CD4-positive, alpha-beta T cell treated with Interleukin-12 subunit alpha and Interleukin-12 subunit beta, for 1 hour (primary cell): ENCODE results near the gene WDR12.
"Not testable (repeated sequence)": the region's sequence is repeated elsewhere in the genome, so short reads cannot be mapped to it uniquely, and the experiment has no call there.

Experiments
- DNase-seq: peaks from one replicate; pipeline ENCODE4 v3.0.0-alpha.2; 2020

Gene WDR12

GRCh38 chr2:202911512-202912341 is at the start of gene WDR12, which contains the start of gene CARF:
WDR12 (minus strand) TSS chr2:202911673; CDS start chr2:202911476, 197 bp downstream.
CARF (plus strand) TSS chr2:202912275; CDS start chr2:202941903, 29,628 bp downstream.
- DNase-seq: peak; percentile 91

GRCh38 chr2:202960524-202960923 is 49.1 kb upstream of the WDR12 start:
- no peak for DNase-seq

- no peak for DNase-seq
These were observed 39.1 kb upstream of the WDR12 start for GRCh38 chr2:202950592-202950991.

- DNase-seq: not testable (repeated sequence)
These were observed 37.9 kb upstream of the WDR12 start for GRCh38 chr2:202949333-202949732.

- no peak for DNase-seq
These were observed 34.0 kb upstream of the WDR12 start for GRCh38 chr2:202945497-202945896.

- DNase-seq: no peak
These were observed 33.3 kb upstream of the WDR12 start for GRCh38 chr2:202944816-202945215.

GRCh38 chr2:202944408-202944807 is 32.9 kb upstream of the WDR12 start:
- no peak for DNase-seq

- no peak for DNase-seq
These were observed 30.3 kb upstream of the WDR12 start for GRCh38 chr2:202941771-202942170.

GRCh38 chr2:202938960-202939359 is 27.5 kb upstream of the WDR12 start:
- no peak for DNase-seq

- DNase-seq: no peak
These were observed 23.0 kb upstream of the WDR12 start for GRCh38 chr2:202934456-202934855.

- no peak for DNase-seq
These were observed 22.5 kb upstream of the WDR12 start for GRCh38 chr2:202933958-202934357.

- no peak for DNase-seq
These were observed 21.7 kb upstream of the WDR12 start for GRCh38 chr2:202933139-202933510.

GRCh38 chr2:202932425-202933138 is 21.1 kb upstream of the WDR12 start:
- DNase-seq: no peak

- DNase-seq: no peak
These were observed 7.4 kb upstream of the WDR12 start for GRCh38 chr2:202918860-202919259.

GRCh38 chr2:202912342-202913201 is 1.1 kb upstream of the WDR12 start:
- peak; percentile 24 for DNase-seq

- no peak for DNase-seq
These were observed 316 bp downstream of the WDR12 start for GRCh38 chr2:202911203-202911511.

GRCh38 chr2:202910698-202911097 is 775 bp downstream of the WDR12 start:
- no peak for DNase-seq

- DNase-seq: not testable (repeated sequence)
These were observed 1.2 kb downstream of the WDR12 start for GRCh38 chr2:202910250-202910649.

GRCh38 chr2:202909394-202910192 is 1.9 kb downstream of the WDR12 start:
- no peak for DNase-seq

GRCh38 chr2:202908186-202908585 is 3.3 kb downstream of the WDR12 start:
- DNase-seq: no peak

- not testable (repeated sequence) for DNase-seq
These were observed 6.0 kb downstream of the WDR12 start for GRCh38 chr2:202905507-202905906.

GRCh38 chr2:202885190-202885589 is 26.3 kb downstream of the WDR12 start:
- DNase-seq: no peak
